ENCODE measurements around the gene CD36.

Gene CD36

DNA sequence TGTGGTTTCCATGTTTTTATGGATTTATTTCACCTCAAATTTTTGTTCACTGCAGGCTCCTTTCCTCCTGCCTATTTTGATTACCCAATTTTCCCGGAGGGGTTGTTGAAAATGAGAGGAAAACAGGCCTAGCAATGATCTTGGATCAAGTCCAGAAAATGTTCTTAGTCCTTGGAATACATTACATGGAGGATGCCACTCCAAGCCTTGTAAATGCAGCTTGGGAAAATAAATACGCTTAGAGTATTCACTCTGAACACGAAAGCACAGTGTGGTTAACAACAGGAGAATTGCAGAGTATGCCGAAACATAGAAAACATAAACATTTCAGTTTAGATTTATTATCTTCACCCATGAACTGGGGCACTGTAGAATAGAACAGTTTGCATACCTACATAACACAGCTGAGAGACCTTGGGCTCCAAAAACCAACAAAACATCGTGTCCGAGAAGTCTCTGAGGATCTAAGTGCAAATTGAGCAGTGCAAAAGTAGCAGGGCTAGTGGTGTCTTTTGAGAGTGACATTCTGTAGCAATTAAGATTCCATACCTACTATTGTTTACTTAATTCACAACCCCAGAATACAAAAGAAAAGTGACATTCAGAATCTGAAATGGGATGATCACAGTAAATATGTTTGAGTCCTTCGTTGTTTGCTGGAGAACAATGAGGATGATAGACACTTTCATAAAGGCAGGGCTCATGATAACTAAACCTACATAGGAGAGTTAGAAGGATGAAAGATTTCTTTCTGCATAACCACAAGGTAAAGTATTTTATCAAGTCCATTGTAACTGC lies 7.6 kb upstream of the CD36 start:
- DNase-seq = peak; percentile 47

DNA sequence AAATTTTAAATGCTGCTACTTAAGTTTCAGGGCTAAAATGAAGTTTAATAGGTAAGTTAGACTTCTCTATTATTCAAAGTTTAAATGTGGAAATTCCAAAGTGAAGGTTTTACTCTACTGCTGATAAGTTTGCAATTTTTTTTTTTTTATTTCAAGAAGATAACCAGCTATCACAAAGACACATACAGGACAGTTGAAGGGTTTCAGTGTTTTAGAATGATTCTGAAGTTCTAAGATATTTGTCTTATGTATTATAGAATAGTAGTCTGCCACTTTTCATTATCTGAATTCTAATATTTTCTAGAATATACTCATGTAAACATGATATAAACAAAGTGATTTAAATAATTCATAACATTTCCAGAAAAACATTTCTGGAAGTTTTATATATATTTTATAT lies 7.0 kb upstream of the CD36 start:
- no peak for DNase-seq

DNA sequence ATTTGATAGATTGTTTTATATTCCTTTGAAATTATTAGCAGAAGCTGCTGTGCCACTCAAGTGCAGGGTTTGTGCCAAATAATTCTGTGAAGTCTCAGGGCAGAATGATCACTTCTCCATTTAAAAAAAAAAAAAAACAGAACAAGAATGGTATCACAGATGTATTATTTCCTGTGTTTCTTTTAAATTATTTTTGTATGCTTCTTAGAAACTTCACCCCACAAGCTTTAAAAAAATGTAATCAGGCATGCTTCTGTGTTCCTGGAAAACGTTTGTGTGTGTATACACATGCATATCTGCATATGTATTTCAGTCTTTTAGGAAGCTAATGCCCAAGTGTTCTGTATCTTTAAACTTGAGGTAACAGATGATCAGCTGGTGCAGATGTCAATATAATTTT lies 6.3 kb upstream of the CD36 start:
- DNase-seq = no peak

DNA sequence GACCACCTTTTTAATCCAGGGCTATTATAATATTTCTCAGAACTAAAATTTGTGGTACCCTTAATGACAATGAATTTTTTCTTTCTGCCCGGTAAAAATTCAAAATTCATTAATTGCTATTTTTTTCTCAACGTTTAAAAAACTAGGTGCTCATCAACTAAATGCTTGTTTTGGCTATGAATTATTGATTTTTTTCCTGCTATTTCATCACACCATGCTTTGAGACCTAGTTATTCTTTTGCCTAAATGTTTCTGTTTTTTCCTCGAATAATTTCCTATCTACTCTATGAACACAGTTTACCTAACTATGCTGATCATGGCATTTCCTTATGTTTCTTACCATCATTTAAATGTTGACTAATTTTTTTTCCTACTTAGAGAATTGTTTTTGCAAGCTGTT lies 5.6 kb upstream of the CD36 start:
- DNase-seq = no peak

DNA sequence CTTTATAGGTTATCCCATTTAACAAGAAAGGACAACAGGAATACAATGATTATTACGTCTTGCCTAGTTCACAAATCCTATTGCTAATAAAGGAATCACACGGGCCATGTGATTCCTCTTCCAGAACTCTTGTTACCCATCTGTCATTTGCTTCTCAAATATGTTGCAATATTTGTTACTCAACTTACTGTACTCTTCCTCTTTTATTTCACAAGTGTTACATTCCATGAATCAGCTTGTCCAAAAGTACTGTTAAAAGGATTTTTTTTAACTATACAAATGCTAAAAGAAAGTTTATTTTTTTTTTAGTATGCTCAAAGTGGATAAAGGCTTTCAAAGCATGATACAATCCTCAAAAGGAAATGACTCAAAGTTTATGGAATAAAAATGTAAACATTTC lies 3.9 kb upstream of the CD36 start:
- no peak for DNase-seq

DNA sequence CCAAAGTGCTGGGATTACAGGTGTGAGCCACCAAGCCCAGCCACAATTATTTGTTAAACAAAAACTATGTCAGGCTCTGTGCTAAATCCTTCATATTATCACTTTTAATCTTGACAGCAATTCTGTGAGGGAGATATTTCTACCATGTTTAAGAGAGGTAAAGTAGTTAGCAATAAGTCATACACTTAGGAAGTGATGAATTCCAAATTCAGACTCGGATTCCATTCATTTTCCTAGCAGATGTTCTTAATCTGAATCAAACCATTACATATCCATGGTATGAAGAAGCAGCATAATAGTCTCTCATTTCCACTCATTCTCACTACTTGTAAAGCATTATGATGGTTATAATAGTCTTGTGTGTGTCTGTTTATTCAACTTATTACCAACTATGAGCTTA lies 2.9 kb upstream of the CD36 start:
- no peak for DNase-seq

DNA sequence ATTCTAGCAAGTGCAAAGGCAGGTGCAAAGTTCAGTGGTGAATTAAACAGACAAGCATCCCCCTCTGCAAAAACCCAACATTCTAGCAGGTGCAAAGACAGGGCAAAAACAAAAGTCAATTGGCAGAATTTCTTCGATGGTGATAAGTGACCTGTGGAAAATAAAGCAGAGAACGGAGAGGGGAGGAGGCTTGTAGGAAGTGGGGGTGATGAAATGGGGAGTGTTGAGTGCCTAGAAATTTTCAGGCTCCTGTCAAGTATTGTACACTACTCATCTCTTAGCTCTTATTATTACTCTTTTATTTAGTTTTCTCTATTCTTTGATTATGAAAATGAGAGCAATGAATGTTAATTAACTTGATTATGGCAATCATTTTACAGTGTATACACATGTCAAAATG lies 2.4 kb upstream of the CD36 start:
- DNase-seq = peak; percentile 30

DNA sequence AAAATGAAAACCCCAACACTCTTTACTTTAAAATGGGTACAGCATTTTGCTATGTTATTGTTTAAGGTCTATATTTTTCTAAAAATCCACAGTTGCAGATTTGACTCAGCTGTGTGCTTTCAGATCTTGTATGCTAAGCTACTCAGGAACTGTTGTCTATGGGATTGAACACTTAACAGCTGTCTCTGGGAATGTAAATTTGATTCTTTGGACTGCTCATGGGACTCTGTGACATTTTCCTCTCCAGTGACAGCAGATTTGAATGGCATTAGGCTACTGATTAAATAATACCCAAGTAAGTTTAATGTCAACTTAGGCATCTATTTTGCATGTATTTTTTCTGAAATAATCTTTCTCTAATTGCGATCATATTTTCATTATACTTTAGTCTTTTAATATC lies 1.7 kb upstream of the CD36 start:
- DNase-seq = no peak

DNA sequence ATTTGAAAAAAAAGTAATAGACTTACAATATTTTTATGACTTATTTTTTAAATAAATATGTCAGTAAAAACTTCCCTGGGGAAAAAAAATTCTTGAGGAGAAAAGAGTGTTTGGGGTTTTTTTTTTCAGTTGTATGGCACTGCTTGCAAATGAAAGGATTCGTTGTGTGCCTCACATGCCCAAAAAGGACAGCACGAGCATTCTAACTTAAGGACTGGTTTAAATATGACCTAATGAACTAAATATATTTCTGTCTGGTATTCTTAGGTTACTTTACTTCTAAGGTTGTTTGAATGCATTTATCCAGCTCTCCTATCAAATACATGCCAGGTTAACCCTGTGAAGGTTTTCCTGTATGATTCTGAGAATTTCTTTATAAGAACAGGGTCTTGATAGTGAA lies 988 bp upstream of the CD36 start:
- no peak for DNase-seq

DNA sequence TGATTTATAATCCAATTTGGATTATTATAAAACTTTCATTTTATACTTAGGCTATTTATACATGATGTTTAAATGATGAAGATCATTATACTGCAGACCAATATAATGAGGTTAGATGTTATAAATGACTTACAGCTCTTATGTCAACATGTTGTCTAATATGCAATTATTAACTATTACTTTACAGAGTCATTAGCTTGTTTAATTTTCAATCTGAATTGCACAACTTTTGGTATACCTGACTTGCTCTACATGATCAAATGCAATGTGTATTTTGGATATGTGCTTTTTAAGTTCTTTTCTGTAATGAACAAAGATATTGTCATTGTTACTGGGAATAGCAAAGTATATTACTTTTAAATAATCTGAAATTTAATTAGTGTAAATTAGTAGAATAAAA lies 569 bp downstream of the CD36 start:
- DNase-seq = no peak

DNA sequence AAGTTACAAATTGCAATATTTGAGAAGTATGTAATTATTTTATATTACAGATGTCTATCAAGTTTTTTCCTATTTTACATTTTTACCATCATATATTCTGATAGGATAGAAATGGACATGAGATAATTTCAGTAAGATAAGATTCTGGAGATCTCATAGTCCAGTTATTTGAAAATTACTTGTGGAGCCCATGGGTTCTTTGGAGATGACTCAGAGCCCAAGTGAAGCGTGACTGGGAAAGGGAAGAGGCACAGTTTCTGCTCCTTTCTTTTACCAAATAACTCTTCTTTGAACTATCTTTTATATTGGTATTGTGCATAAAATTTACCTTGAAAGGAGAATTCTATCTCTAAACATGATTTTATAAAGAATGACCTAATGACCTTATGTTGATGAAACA lies 2.4 kb downstream of the CD36 start:
- DNase-seq = no peak

DNA sequence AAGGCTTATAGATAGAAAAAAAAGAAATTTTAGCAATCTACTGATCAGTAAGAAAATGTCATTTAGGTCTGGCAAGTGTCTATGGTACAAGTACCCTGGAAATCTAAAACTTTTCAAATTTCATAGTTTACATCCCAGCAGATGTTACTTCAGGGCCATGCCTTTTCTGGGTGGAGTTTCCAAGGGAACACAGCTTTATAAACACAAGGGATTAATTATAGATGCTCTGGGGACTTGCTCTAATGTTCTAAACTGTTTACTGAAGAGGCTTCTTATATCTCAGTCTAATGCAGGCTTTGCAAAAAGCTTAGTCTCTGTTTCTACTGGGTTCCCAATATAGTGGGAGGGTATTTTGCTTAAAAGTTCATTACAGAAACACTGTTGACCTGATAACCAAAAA lies 3.1 kb downstream of the CD36 start:
- DNase-seq = no peak

DNA sequence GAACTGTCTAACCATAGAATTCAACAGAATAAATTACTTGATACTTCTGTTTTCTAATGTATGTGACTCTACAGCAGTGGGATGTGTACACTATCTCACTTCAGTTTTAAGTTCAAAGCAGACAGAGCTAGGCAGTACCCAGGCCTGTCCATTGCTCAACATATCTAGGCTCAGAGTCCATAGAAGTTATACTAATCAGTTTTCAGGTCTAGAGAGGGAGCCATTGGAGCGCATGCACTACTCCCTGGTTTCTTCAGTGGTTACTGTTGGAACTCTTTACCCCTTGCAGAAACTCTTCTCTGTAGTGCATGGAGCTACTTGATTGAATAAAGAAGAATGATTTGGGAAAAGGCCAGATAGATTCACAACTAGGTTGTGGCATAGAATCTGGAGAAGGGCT lies 4.4 kb downstream of the CD36 start:
- DNase-seq = no peak

DNA sequence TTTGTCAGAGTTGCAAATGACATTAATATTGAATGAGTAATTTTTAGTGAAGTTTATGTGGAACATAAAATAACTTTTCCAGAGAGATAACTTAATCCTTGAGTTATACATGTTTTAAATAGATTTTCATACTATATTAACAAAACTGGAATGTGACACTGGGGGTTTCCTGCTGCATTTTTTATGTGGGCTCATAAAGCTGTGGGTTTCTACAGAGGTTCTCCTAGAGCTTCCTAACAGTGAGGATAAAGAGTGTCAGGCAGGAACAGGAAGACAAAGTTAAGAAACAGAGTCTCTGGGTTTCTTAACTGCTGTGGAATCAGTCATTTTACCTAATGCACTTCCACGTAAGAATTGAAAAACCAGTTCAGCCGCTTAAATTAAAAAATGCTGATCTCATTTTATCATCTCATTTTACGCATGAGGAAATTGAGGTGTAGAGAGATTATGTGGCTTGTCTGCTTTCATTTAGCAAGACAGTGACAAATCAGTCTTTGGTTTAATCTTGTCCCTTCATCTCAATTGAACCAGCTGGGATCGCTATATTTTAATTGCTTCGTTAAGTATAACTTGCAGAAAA lies 5.0 kb downstream of the CD36 start:
- DNase-seq = no peak

DNA sequence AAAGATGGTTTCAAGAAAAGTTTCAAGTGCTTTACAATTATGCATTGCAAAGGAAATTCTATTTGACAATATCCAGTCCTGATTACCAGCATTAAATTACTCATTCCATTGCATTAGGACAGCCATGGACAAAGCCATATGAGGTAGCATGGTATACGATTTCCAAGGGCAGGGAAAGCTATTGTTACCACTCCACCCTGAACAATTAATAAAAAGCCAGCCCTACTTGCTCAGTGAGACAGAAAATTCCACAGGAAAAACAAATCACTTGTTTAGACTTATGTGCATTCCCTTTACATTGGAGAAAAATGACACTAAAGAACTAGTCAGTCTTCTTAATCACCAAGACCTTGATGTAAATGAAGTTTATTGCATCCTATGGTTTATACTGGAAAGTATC lies 5.6 kb downstream of the CD36 start:
- DNase-seq = no peak

DNA sequence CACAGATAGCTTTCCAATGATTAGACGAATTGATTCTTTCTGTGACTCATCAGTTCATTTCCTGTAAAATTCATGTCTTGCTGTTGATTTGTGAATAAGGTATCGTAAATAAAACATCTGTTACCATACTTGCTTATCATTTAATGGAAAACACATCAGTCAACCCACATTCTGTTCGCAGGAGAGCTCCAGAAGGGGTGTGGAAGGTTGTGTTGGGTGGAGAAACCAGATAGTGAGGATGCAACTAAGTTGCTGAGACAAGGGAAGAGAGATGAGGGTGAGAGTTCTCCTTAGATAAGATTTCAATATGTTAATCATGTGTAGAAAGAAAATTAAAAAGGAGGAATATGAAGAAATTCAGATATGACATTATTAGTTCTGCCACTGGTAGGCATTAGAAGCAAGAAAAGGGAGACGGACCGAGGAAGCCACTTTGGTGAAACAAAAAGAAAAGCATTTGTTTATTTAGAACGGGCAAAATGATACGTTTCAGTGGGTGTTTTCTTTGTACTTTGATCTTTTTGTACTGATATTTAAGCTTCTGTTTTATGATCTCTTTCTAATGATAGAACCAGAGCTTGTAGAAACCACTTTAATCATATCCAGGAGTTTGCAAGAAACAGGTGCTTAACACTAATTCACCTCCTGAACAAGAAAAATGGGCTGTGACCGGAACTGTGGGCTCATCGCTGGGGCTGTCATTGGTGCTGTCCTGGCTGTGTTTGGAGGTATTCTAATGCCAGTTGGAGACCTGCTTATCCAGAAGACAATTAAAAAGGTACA lies 7.8 kb downstream of the CD36 start:
- peak; percentile 40 for DNase-seq

DNA sequence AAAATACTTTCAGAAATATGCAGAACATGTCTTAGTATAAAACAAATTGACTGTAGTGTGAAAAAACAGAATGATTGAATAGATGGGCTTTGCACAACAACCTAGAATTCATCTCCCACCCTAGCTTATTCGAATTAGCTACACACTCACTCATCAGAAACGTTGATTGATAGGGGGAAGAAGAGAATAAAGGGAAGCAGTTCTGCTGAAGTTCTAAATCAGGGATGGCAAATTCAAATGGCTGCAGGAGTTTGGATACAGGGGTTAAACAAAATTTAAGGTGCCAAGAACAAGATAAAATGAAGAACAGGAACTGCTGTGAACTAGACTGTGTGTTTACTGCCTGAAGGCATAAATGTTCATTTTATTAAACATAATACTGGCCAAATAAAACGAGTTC lies 9.0 kb downstream of the CD36 start:
- no peak for DNase-seq

DNA sequence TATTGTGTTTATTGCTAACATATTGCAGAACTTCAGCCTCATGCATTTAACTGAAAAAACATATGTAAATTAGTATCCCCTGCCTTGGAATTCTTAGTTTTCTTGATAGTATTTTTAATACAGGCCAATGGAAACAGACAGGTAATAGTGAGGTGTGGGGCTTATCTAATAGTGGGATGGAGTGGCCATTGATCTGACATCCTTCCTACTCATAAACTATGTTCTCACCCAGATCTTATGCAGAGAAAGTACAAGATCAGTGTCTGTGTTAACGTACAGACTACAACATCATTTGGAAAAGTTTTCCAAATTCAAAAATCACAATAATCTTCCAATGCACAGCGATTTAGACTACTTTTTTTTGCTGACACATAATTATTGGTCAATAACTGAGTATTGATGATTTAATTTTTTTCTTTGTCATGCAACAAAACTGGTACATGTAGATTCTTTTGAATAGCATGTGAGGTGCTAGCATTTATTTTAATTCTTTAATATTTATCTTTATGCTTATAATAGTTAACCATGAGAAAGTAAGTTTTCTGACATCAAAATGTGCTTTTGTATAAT lies 9.7 kb downstream of the CD36 start:
- no peak for DNase-seq

DNA sequence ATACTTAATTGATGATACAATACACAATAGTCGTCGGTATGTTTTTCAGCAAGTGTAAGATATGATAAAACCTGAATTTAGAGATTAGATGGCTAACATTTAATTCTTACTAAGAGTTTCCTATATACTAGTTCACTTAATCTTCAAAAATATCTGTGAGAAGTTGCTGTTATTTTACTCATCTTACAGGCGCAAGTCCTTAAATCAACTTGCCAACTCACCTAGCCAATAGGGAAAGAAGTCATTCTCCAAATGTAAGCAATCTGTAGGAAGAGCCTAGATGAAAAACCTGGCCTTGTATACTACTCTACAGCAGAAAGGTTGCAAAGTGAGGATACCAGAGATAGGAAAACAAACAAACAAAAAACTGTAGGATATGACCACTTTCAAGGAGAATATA lies 10.6 kb downstream of the CD36 start:
- no peak for DNase-seq

DNA sequence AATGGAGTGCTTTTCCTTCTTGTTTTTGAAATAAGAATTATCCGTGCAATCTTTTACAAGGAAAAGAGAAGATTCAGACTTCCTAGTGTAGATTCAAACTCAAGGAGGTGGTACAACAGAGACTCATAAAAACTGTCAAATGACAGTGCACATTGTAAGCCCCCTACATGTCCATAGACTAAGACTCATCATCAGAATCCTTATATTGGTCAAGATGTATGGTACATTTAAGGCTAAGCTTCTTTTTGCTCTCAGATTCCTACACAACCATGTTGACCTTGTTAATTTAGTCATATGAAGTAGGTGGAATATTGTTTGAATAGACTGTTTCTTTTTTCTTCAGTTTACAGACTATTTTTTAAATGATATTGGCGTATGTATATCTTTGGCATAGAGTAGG lies 11.6 kb downstream of the CD36 start:
- DNase-seq = no peak

DNA sequence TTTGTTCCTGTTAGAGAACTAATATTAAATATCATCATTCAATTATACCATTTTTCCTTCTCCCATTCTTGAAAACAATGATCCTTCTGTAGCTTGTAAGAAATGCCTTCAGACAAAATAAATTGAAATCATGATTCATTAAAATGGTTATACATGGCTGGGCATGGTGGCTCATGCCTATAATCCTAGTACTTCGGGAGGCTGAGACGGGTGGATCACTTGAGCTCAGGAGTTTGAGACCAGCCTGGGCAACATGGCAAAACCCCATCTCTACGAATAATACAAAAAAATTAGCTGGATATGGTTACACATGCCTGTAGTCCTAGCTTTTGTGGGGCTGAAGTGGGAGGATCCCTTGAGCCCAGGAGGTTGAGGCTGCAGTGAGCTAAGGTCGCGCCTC lies 13.0 kb downstream of the CD36 start:
- DNase-seq = no peak

DNA sequence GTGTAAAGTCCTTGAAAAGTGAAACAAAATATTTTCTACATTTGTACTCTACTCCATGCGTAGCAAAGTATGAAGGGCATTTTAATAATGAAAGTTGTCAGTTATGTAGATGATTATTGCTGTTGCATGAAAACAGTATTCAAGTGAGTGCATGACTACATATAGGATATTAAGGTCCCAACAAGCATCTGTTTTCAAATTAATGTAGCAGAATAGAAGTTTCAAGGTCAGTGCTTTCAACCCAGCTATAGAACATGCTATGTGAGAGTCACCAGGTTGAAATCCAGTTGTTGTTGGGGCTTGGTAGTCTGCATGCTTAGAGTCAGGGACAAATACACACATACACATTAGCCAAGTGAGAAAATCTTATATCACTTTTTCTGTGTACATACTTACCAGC lies 14.8 kb downstream of the CD36 start:
- no peak for DNase-seq

DNA sequence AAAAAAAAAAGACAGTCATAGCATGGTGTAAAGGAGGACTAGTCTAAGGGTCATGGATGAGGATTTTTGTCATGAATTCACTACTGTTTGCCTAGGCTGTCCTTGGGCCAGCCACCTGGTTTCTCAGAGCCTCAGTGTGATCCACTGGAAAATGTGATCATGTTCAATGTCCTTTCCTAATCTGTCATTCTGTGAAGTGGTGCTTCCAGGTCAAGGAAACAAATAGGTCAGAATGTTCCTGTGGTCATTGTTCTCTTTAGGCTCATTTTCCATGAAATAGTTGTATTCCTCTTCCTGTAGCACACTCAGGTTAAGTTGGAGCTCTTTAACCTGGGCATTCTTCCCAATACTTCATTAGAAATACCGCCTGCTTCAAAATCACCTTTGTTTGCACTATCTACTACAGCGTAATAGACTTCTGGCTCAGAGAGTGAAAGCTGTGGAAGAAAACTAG lies 16.5 kb downstream of the CD36 start:
- no peak for DNase-seq

DNA sequence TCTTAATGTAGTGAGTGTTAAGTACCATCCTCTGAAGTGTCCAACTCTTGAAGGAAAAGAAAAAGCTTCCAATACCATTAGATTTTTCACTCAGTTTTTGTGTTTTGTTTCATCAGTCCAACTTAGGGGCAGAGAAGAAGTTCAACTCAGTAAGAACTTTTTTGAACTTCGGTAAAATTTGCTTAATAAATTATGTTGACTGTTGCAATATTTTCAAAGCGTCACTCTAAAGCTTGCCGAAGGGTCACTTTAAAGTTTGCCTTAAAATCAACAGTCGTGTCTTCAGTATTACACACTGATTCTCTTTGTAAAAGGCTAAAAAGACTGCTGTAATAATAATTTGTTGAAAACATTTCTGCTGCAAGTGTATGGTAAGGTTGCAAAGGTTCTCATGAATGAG lies 17.6 kb downstream of the CD36 start:
- DNase-seq = no peak
